ENCODE data around the gene MEN1.
"Not testable (repeated sequence)": the region's sequence is repeated elsewhere in the genome, so short reads cannot be mapped to it uniquely, and the experiment has no call there.

The MEN1 gene

DNA sequence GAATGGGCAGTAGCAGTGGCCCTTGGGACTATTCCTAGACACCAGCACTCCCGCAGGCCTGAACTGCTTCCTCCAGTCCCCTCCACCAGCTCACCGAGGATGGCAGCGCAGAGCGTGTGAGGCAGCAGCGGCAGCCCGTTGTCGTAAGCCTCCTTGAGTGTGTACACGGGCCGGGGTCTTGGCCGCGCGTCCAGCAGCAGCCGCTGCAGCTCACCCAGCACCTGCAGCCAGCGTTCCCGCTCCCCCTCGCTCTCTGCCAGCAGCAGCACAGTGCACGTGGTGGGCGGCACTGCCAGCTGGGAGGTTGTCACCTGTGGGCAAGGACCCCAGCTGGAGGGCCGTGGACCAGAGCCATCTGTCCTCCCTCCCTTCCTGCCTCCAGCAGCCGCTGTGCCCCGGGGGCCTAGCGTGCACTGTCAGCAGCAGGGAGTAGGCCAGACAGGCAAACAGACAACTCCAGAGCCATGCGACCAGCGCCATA lies 21.1 kb upstream of the MEN1 start:
- DNase-seq = no peak

DNA sequence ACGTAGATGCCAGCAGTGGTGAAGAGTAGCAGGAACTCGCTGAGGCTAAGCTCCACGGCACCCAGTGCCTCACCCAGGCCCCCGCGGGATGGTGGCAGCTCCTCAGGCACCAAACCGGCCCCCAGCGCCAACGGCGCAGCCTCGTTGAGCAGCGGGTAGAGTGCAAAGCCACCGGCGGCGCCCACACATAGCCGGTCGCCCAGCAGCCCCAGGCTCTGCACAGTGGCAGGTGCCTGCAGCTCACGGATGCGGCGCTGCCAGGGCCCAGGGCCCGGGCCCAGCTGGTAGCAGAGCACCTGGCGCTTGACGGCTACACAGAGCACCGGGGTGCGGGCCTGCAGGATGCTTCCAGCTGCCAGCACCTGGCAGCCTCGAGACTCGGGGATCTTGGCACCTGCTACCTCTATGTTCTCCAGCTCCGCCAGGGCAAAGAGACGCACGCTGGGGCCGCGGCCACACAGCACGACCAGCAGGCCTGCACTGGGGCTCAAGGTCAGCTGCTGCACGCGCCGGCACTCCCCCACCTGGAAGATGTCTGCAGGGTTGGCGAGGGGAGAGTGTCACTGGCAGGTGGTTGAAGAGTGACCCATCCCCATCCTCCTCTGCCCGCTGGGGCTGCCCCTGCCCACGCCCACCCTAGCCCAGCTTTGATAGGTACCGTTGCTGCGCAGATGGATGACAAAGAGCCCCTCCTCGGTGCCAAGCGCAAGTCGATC lies 19.3 kb upstream of the MEN1 start:
- no peak for DNase-seq

GRCh38 chr11:64827451-64827839 lies 17.1 kb upstream of the MEN1 start:
- no peak for DNase-seq

DNA sequence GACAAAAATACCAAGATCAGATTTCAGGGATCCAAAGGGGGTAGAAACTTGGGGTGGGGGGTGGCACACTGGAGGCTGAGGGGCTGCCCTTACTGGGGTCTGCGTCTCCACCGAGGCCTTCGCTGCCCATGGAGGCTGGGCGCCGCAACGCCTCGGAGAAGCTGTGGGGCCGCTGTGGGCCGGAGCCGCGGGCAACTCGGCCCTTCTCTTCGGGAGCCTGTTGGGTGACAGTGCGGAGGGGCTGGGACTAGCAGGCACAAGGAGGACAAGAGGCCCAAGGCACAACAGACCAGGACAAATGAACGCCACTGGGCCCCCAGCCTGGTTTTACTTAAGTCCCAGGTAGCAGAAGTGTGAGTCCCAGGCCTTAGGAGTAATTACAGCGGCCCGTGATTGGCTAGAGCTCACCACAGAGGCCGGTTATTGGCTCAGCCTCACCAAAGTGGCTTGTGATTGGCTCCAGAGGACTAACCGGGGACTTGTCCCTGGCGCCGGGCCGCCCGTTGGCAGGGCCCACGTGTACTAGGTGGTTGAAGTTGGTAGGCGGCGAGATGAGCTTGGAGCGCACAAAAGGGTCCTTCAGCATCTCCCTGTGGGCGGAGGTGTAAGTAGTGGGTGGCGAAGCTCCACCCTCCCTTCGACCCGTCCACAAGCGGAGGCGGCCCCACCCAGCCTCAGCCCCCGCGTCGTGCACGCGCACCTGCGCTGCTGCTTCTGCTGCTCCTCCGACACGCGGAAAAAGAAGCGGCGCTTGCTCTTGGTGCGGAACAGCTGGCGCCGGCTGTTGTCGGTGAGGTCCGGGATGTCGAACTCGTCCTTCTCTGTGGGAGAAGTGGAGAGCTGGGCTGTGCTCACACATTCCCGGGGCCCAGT lies 16.5 kb upstream of the MEN1 start:
- DNase-seq = no peak

- DNase-seq = no peak
These were observed 15.7 kb upstream of the MEN1 start for GRCh38 chr11:64826062-64826461.

DNA sequence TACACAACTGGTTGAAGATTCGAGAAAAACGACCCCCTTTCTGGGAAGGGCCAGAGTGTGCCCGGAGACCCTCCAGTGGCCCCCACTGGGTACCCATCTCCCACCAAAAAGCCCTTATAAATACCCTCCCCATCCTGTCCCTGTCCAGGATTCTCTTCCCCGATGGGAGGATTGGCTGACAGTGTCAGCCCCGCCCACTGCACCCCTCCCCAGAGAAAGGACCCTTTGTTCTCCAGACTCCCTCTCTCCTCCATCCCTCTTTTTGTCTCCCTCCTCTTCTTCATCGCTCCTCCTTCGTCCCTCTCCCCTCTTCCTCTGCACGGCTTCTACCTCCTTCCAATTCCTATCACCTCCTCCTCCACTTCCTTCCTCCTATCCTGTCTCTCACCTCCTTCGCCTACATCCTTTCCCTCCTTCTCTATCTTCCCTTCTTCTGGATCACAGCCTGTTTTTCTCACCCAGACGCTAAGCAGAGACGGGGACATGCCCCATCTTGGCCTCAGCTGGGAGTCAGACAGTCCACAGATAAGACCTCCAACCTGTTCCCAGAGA lies 13.3 kb upstream of the MEN1 start:
- no peak for DNase-seq

DNA sequence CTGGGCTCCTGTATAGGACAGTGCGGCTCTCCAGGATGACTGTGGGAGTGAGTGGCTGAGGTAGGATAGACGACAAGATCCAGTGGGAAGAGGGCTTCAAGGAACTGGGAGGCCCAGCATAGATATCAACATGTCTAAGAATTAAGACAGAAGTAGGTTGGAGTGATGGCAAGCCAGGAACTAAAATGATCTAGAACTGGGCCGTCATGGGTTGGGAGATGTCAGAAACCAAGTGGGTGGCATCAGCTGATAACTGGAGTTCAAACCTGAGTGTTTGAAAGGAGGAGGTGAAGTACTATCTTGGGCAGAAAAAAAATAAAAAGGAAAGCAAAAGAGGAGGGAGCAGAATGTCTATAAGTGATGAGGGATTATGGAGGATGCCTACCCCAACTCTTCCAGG lies 7.1 kb upstream of the MEN1 start:
- no peak for DNase-seq

DNA sequence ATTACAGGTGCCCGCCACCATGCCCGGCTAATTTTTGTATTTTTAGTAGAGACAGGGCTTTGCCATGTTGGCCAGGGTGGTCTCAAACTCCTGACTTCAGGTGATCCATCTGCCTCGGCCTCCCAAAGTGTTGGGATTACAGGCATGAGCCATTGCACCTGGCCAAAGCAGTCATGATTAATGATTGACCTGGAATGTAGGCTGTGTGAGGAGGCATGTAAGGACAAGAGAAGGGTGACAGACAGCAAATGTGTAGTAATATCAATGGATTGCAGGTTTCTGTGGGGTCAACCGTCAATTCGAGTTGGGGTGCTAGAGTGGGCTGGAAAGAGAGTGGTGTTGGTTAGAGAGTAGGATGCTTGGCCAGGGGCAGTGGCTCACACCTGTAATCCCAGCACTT lies 5.1 kb upstream of the MEN1 start:
- not testable (repeated sequence) for DNase-seq

DNA sequence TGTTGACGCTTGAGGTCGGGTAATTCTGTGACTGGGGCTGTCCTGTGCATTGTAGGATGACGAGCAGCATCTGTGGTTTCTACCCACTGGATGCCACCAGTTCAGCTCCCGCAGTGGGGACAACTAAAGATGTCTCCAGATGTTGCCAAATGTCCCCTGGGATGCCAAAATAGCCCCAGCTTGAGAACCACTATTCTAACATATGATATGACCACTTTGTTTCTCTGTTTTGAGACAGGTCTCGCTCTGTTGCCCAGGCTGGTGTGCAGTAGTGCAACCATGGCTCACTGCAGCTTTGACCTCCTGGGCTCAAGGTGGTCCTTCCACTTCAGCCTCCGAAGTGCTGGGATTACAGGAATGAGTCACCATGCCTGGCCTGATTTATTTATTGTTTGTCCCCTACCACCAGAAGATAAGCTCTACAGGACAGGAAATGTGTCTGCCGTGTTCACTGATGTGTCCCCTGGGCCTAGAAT lies 4.4 kb upstream of the MEN1 start:
- no peak for DNase-seq

GRCh38 chr11:64813826-64814225 lies 3.5 kb upstream of the MEN1 start:
- DNase-seq = no peak

DNA sequence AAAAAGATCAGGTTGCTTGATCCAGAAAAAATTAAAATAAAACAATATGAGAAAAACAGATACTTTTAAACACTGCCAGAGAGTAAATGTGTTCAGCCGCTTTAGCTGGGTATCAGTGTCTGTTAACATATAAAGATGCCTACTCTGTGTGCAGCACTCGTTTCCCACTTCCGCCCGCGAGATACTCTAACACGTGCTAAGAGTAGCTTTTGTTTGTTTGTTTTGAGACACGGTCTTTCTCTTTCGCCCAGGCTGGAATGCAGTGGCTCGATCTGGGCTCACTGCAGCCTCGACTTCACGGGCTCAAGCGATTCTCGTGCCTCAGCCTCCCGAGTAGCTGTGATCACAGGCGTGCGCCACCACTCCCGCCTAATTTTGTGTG lies 531 bp upstream of the MEN1 start:
- no peak for DNase-seq

GRCh38 chr11:64809781-64810241 lies 540 bp downstream of the MEN1 start:
- peak; percentile 37 for DNase-seq

GRCh38 chr11:64805481-64805880 lies 4.9 kb downstream of the MEN1 start:
- no peak for DNase-seq

DNA sequence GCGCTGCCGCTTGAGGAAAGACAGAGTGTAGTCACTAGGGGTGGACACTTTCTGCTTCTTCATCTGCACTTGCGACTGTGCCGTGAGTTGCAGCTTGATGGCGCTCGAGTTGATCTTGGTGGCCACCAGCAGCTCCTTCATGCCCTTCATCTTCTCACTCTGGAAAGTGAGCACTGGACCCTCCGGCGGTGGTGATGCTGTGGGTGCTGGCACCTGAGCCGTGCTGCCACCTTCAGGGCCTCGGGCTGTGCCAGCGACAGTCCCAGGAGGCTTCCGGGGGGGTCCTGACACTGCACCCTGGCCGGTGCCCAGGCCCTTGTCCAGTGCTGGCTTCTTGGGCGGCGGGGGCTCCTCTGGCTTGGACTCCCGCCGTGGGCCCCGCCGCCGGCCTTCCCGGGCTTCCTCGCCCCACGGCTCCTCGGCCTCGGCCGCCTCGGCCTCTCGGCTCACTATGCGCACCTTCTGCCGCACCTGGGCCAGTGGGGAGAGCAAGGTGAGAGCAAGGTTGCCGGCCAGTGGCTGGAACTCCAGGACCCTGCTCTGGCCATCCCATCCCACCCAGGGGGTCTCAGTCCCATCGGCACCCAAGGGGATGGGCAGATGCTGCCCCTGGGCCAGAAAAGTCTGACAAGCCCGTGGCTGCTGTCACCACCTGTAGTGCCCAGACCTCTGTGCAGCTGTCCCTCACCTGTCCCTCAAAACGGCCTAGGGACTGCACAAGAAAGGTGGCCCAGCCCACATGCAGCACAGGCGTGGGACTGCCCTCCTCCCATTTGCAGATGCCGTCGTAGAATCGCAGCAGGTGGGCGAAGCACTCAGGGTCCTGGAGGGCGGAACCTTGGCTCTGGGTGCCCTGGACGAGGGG lies 5.8 kb downstream of the MEN1 start:
- DNase-seq = no peak

GRCh38 chr11:64803846-64804345 lies 6.5 kb downstream of the MEN1 start:
- DNase-seq = no peak

- DNase-seq = peak; percentile 80
These were observed 7.0 kb downstream of the MEN1 start, which contains the start of gene MAP4K2 for GRCh38 chr11:64803158-64803845. Gene MAP4K2 (minus strand): TSS chr11:64803214. CDS start chr11:64803149, 65 bp downstream.

- peak; percentile 59 for DNase-seq
These were observed 7.8 kb downstream of the MEN1 start for GRCh38 chr11:64802370-64803157.

DNA sequence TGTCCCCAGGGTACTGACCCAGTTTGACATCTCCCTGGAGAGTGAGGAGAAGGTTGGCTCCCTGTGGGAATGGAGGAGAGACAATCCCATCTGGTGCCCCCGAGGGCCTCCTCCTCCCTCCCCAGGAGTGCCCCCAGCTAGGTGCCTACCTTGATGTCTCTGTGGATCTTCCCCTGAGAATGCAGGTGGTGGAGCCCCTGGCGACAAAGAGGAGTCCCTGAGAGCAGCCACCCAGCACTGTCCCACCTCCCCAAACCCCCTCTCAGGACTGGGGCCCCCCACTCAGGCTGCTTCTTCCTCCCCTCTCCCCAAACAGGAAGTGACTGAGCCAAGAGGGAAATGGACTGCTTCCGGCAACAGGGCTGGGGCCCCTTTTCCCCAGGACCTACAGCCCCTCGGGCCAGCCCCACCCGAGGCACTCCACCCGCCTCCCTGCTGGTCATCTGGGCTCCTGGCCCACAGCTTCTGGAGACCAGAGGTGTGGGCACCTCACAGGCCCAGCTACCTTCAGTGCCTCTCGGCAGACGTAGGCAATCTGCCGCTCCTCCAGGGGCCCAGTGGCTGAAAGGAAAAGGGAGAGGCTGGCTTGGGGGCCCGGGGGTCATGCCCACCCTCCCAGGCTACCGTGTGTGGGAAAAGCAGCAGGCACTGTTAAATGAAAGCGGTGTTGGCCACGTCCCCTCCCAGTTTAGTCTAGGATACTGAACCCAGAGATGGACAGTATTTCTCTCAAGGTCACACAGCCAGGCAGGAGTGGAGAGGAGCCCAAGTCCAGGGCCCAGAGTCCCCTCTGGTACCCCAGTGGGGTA lies 8.6 kb downstream of the MEN1 start:
- no peak for DNase-seq

DNA sequence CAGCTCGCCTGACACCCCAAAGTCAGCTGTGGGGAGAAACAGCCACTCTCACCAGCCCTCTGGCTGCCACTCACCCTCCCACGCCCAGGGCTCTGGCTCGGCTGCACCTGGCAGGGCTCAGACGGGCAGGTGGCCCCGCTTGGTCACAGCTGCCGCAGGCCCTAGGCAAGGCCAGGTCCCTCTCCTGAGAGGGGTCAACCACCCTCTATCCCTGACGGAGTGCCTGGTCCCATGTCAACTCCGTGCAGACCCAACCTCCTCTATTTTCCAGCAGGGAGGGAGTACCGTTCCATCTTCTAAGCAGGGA lies 9.2 kb downstream of the MEN1 start:
- DNase-seq = no peak

Data from stimulated activated naive CD4-positive, alpha-beta T cell treated with Interleukin-2 at 50 U/mL for 16 hours (primary cell).